Prostate gland (tissue), 2 donors: ENCODE data around the gene MYNN.

ENCODE experiments used
- CTCF ChIP-seq, 4 experiments: fragments of 200-600 bp in 2 of 4; fragments of 450-650 bp in 2 of 4; sonication (generic) in 2 of 4; IDR thresholded peaks; 1 replicate in 3 of 4; 2 replicates in 1 of 4; pipeline ENCODE4 v1.5.1; 2016 to 2019; ENCODE audit warnings: antibody characterized with exemption in 4 of 4, mild to moderate bottlenecking in 2 of 4, moderate library complexity in 2 of 4
- POLR2A ChIP-seq: fragments of 450-650 bp; IDR thresholded peaks from one replicate; pipeline ENCODE4 v1.6.1; 2016; ENCODE audit warnings: antibody characterized with exemption, mild to moderate bottlenecking
- POLR2AphosphoS5 ChIP-seq: sonication (generic); formaldehyde crosslinking; IDR thresholded peaks from one replicate; pipeline ENCODE4 v1.6.1; 2017; ENCODE audit warnings: antibody characterized with exemption

GRCh38 chr3:169809230-169809795 is 36.1 kb downstream of the MYNN start:
- TF ChIP-seq CTCF (IDR thresholded peaks at IDR 0.05): no peak
- no peak for TF ChIP-seq POLR2A
- no peak for TF ChIP-seq POLR2AphosphoS5
